Lung microvascular endothelial cell (primary cell): ENCODE data around the gene CHMP3. TPM values are rescaled to one million over a fixed set of nuclear protein-coding genes. Genes with fewer than 3 reads are reported as not detected.
"Not testable (repeated sequence)": the region's sequence is repeated elsewhere in the genome, so short reads cannot be mapped to it uniquely, and the experiment has no call there.

ENCODE experiments used
- DNase-seq, 2 donors: peaks; one replicate each; pipeline versions ENCODE4 v3.0.0 to v3.0.0-alpha.2; 2010; ENCODE audit warnings: low read depth in 2 of 2
- total RNA-seq: library from RNA; depleted of rRNA; stranded (reverse); fragments of >200 nt; gene quantifications from 2 replicates; pipeline ENCODE4 v1.2.1, GENCODE V29; 2014

Gene CHMP3
- total RNA-seq, 1 donor from 2014 or later, result 58.9 TPM

DNA sequence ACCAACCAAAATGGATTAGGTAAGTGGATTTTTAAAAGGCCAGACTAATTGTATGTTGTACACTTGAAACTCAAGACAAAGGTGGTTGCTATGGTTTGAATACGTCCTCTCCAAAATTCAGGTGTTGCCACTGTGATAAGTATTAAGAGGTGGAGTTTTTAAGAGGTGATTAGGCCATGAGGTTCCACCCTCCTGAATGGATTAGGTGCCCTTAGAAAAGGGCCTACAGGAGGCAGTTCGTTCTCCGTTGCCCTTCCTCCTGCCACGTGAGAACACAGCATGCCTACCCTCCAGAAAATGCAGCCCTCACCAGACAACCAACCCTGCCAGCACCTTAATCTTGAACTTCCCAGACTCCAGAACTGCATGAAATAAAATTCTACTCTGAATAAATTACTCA is 51.2 kb downstream of the CHMP3 start:
- DNase-seq, result no peak

- DNase-seq, result no peak
Observed at GRCh38 chr2:86510436-86510933, 52.8 kb downstream of the CHMP3 start.

DNA sequence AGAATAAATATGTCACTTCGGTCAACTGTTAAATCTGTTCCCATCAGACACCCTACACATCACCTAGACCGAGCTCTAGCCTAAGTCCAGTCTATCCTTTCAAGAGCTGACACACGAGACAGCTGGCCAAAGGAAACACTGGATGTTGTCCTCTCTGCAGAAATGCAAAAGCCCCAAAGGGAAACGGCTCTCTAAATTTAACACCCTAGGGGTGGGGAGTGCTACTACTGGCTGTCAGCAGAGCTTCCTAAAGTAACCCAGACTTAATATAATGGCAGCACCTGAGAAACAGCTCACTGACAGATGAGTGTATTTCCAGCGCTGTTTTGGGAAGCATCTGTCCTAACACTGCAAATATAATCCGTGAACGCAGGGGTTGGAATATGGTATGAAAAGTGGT is 55.6 kb downstream of the CHMP3 start:
- no peak for DNase-seq

- DNase-seq, result no peak
Observed at GRCh38 chr2:86500325-86501083, 62.7 kb downstream of the CHMP3 start.

- DNase-seq, result no peak
Observed at GRCh38 chr2:86499326-86499725, 63.9 kb downstream of the CHMP3 start.

- no peak for DNase-seq
Observed at GRCh38 chr2:86498468-86499260, 64.6 kb downstream of the CHMP3 start.

GRCh38 chr2:86496391-86496790 is 66.9 kb downstream of the CHMP3 start:
- not testable (repeated sequence) for DNase-seq

DNA sequence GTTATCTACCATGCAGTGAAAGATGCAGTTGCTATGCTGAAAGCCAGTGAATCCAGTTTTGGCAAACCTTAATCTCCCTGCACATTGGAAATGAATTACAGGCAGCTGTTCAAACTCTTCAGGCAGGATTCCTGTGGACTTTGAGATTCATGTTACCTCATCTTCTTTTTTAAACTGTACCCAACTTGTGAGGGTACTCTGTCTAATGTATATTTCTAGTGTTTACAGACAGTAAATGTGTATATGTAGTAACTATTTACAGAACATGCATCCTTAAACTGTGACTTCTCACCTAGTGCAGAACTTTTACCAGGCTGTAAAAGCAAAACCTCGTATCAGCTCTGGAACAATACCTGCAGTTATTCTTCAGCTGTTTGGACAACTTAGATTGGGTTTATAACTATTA is 71.2 kb downstream of the CHMP3 start:
- no peak for DNase-seq

DNA sequence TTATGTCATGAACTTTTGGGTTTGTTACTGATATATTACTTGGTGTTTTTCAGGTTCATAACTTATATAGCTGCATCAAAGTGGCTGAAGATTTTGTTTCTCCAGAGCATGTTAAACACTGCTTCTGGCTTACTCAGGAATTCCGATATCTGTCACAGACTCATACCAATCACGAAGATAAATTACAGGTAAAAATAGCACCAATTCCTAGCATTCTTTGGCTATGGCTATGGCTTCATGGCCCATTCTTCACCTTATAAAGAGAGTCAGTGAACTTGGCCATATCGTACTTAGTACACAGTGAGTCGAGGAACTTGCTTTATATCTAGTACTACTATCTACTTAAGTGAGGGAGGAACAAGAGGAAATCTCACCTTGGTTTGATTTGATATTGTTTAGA is 72.2 kb downstream of the CHMP3 start:
- no peak for DNase-seq

GRCh38 chr2:86490245-86490644 is 73.0 kb downstream of the CHMP3 start:
- no peak for DNase-seq

DNA sequence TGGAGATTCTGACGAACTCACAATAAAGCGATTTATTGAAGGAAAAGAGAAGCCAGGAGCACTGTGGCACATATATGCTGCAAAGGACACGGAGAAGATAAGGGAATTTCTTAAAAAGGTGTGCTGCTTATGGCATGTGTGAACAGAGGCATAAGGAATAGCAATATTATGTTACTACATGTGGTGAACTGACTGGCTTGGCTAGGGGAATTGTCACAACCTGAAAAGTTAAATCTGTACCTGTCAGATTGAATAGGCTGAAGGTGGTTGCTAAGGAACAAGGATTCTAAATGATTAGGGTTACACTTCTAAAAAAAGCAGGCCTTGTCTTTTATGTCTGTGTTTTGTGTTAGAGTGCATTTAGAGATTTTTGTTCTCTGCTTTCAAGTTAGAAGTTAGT is 73.7 kb downstream of the CHMP3 start:
- DNase-seq, result no peak

- no peak for DNase-seq
Observed at GRCh38 chr2:86488561-86489250, 74.5 kb downstream of the CHMP3 start.

DNA sequence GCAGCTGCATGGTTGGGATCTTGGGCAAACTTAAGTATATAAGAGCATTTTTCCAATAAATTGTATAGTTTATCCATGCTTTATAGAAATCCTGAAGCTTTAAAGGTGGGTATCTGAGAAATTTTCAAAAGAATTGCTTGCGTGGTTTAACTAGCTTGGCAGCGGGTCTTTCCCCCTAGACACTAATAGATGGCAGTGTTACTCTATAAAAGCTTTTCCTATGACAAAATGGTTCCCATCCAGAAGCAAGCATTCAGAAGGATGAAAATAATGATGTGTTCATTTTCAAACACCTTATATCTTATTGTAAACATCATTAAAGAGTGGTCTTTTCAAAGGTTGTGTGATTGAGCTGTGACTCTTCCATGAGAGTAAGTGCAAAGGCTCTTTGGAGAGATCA is 76.2 kb downstream of the CHMP3 start:
- peak in 1 of 2 donors; percentile 15 for DNase-seq

- no peak for DNase-seq
Observed at GRCh38 chr2:86485802-86486201, 77.4 kb downstream of the CHMP3 start.

- no peak for DNase-seq
Observed at GRCh38 chr2:86485103-86485502, 78.1 kb downstream of the CHMP3 start.

DNA sequence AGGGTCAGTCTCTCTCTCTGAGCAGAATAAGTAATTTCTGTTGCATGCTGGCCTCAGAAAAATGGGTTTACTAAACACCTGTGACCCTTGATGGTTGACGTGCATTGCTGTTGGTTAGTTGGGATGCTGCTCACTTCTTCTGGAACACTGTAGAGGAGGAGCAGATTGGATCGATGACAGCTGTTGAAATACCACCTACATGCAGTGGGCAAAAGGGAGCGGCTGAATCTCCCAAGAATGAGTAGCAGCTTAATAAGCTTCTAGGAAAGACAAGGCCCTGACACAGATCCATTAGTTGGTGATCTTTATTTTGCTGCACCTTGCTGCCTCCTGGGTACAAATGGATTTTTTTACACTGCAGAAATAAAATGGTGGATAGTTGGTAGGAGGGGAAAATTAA is 78.9 kb downstream of the CHMP3 start:
- DNase-seq, result no peak

- peak in 1 of 2 donors; percentile 9 for DNase-seq
Observed at GRCh38 chr2:86482034-86482433, 81.2 kb downstream of the CHMP3 start.

DNA sequence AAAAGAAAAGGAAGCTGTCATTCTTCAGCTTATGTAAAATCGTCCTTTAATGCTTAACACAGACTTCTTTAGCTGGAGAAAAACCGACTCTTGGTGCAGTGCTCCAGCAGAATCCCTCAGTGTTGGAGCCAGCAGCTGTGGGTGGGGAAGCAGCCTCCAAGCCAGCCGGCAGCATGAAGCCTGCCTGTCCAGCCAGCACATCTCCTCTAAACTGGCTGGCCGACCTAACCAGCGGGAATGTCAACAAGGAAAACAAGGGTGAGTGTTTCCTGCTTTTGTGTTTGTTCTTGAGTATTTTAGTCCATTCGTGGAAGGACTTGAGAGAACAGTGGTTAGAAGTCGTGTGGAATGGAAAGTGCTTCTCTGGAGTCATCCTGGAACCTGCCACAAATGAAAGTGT is 83.1 kb downstream of the CHMP3 start:
- DNase-seq, result peak in 1 of 2 donors; percentile 5

DNA sequence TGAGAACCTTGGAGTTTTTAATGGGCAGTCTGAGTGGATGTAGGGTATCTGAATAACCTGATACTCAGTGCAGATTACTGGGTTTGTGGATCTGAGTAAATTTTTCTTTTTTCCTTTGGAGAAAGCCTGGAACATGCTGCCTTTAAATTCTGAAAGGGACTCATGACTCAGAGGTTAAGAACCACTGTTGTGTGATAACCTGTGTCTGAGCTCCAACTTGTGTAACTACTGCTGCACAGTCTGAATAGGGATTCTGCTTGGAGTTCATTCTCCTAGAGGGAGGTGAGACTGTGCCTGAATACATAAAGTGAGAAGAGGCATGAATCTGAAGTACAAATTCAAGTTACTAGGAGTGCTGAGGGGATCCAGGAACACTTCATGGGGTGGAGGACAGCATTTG is 85.9 kb downstream of the CHMP3 start:
- DNase-seq, result no peak

DNA sequence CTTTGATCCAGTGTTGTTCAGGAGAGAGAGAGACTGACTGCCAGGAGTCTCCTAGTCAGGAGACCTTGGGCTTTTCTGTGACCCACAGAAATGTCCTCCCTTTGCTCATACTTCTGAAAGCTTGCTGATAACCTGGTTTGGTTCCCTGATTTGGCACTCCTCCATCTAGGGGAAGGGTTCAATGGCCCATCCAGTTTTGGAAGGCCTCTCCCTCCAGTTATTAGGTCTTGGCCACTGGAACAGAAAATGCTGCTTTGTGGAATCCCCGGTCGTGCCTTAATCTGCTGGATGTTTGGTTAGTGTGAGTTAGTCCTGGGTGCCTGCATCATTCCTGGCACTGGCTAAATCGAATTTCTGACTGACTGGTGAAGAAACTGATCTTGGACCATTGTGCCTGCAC is 86.3 kb downstream of the CHMP3 start:
- DNase-seq, result no peak

GRCh38 chr2:86476092-86476491 is 87.2 kb downstream of the CHMP3 start:
- no peak for DNase-seq

- no peak for DNase-seq
Observed at GRCh38 chr2:86471637-86472036, 91.6 kb downstream of the CHMP3 start.
